Spleen (tissue), 7 donors: Measurements from ENCODE around the gene ZNF837.

ENCODE experiments used
- CTCF ChIP-seq, 11 experiments: fragments of 200-600 bp in 7 of 11; fragments of 450-650 bp in 4 of 11; sonication (generic) in 4 of 11; IDR thresholded peaks in 8 of 11; conservative IDR thresholded peaks in 3 of 11; 1 replicate in 7 of 11; 2 replicates in 4 of 11; pipeline versions ENCODE4 v1.4.0 to v1.8.0; 2016 to 2021; ENCODE audit warnings: antibody characterized with exemption in 11 of 11, inconsistent platforms in 4 of 11, mild to moderate bottlenecking in 1 of 11
- POLR2A ChIP-seq, 3 donors: fragments of 450-650 bp; IDR thresholded peaks; one replicate each; pipeline ENCODE4 v1.5.1; 2017; ENCODE audit warnings: antibody characterized with exemption in 3 of 3, mild to moderate bottlenecking in 1 of 3
- POLR2AphosphoS5 ChIP-seq, 3 donors: sonication (generic); formaldehyde crosslinking; IDR thresholded peaks; one replicate each; pipeline ENCODE4 v1.5.1; 2017; ENCODE audit warnings: antibody characterized with exemption in 3 of 3
- donor health status: DM: no; HTN: no; CAD: no; lungs with moderate emphysema.
- donor health status: DM: no; HTN: no; CAD: no.
- donor health status: DM: no; HTN: no; CAD: no.

GRCh38 chr19:58417071-58417470 lies 36.2 kb upstream of the ZNF837 start:
- TF ChIP-seq CTCF (IDR thresholded peaks at IDR 0.05 in 8 of 11, conservative IDR thresholded peaks at IDR 0.05 in 3 of 11) (no peak), POLR2A (IDR thresholded peaks at IDR 0.05) (no peak), POLR2AphosphoS5 (IDR thresholded peaks at IDR 0.05) (no peak)
